Non-pigmented ciliary epithelial cell (primary cell): ENCODE results near the gene TCF12.
A peak's percentile ranks its signal among the peaks of the same experiment; 100 is the strongest.

ENCODE experiments used
- DNase-seq: peaks from one replicate; pipeline ENCODE4 v3.0.0-alpha.2; 2010; ENCODE audit warnings: low read depth

The TCF12 gene

GRCh38 chr15:57297630-57298029, 379.2 kb downstream of the TCF12 start:
- no peak for DNase-seq

- peak; percentile 8 for DNase-seq
Measured at GRCh38 chr15:57298204-57298603, 379.8 kb downstream of the TCF12 start.

- DNase-seq, result no peak
Measured at GRCh38 chr15:57298843-57299550, 380.6 kb downstream of the TCF12 start.

DNA sequence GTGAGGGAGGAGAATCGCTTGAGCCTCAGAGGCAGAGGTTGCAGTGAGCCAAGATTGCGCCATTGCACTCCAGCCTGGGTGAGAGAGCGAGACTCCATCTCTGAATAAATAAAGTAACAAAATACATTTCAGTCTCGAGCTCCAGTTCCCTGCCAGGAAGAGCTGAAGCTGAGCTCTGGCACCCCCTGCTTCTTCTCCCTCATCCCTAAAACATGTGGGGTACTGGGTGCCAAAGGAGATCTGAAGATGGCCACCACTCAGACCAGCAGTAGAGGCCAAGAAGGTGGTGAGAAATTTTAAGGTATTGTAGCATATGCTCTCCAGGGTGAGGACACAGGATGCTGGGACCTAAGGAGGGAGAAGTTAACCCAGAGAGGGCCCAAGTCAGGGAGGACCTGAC, 382.9 kb downstream of the TCF12 start:
- no peak for DNase-seq

- DNase-seq, result no peak
Measured at GRCh38 chr15:57302640-57303257, 384.3 kb downstream of the TCF12 start.

- DNase-seq, result no peak
Measured at GRCh38 chr15:57305009-57305408, 386.6 kb downstream of the TCF12 start.

GRCh38 chr15:57306161-57306943, 387.9 kb downstream of the TCF12 start:
- DNase-seq, result no peak

DNA sequence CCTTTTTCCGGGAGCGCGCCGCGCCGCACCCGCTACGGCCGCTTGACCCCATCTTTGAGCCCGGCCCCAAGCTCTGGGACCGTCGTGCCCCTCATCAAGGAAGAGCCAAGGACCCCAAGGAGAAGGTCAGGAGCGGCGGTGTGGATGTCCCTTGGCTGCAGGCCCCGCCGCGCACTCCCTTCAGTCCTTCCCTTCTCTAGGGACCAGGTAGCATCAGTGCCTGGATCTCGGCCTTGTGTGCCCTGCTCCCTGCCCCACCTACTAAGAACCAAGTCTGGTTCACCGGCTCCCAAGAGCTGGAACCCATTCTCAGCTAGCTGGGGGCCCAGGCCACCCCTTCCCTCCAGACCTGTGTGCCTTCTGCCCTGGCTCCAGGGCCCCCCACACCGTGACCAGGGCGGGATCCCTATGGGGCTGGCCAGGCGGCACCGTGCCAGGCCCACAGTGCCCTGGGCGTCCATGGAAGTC, 388.5 kb downstream of the TCF12 start:
- no peak for DNase-seq

DNA sequence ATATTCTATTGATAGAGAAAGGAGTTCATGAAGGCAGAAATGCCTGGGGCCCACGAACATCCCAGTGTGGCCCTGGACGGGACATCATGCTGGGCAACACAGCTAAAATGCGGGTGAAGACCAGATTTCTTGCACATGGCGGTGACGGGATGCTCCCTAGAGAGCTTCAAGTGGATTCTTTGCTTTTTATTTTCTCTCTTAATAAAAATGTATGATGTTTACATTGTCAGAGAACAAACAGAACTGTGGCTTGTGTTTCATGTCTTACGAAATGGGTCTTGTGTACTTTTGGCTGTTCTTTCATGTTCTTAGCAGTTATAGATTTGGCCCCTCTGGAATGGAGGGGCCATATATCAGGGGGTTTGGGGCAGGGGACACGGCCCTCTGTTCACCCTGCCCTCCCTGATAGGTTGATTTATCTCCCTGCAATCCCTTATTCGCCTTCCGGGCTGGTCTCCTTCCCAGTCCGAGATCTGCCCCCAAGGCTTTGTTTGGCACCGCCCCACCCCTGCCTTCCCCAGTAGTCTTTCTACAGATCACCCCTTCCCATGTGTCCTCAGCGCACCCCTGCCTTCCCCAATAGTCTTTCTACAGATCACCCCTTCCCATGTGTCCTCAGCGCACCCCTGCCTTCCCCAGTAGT, 389.2 kb downstream of the TCF12 start:
- DNase-seq, result no peak

DNA sequence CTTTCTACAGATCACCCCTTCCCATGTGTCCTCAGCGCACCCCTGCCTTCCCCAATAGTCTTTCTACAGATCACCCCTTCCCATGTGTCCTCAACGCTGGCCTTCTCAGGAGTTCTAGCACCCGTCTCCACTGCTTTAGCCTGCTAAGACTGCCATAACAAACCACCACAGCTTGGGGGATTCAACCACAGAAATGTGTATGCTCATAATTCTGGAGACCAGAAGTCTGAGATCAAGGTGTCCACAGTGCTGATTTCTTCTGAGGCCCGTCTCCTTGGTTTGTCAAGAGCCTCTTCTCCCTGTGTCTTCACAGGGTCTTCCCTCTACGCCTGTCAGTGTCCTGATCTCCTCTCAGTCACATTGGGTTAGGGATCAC, 389.7 kb downstream of the TCF12 start:
- no peak for DNase-seq

DNA sequence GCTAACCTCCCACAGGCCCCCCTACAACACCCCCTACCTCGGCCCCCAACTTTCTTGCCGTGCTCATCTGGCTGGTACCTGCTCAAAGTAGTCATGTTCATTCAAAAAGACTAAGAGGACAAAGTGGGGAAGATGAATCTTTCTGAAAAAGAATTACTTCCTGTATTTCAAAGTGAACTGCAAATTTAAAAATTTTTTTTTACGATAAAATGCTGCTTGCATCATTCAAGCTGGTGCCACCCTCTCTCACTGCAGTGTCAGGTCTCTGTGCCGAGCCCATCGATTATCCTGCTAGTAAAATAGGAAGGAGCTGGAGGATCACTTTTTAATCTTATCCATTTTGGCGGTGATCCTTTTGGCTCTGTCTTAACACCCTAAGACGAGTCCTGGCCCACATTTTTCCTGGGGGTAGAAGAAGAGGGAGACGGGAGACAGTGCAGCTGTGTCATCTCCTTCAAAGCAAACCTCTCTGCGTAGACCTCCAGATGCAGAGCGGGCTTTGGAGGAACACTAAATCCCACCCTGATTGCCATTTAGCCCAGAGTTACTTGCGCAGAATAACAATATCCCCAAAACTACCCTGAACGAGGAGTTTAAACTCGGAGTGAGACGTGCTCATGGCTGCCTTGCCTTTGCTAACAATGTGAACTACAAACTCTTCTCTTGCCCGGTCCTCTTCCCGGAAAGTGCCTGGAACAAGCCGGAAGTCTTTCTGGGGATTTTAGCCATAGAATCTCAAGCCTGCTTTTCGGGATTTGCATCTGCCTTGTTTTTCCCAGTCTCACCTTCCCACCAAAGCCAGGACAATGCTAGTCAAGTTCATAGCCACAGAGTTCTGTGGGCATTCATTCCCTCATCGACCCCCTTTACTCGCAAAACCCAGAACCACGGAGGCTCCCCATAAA, 391.7 kb downstream of the TCF12 start:
- DNase-seq, result no peak

DNA sequence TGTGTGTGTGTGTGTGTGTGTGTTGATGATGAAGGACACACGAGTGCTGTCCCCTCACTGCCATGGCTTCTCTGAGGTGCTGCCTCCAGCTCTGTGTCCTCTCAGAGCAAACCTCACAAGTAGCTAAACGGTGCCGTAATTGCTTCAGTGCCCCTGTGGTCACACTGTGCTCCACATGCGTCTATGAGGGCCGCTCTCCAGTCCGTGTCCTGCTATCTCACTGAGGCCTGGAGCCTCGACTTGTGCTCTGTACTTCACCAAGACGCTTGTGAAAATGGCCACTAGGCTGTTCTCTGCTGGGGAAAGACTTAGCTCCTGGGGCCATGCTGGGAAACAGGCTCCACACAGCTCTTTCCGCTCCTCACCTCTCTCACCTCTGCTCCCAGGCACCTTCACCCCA, 392.4 kb downstream of the TCF12 start:
- DNase-seq, result no peak

- DNase-seq, result no peak
Measured at GRCh38 chr15:57312006-57312317, 393.5 kb downstream of the TCF12 start.

DNA sequence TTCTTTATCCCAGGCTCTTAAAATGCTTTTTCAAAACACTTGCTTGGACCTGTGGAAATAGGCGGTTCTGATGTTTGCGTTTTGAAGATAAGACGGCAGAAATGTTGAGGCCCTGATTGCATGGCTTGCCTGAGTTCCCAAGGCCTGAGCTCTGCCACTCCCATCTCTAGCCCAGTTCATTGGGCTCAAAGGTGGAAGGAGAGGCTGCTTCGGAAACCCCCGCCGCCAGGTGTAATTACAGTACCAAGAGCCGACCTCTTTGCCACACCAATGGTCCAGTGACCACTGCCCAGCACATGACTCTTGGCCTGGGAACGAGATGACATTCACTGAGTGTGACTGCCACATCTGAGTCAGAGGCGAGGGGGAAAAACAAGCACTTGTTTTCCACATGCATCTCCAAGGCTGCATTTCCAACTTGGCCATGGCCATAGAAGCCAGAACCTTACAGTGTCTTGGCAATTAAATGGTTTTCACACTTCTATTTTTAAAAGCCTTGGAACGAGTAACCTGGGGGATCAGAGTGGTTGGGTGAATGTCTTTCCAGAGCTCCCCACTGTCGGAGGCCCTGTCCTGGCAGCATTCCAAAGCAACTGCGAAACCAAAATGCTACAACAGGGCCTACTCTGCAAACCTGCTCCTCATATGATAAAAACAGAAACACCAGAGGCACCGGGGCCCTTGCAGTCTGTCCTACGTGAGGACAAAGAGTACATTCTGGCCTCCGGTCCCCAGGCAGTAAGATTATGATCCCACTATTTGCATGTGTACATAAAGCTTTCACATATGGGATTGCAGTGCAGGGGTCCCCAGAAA, 394.1 kb downstream of the TCF12 start:
- no peak for DNase-seq

DNA sequence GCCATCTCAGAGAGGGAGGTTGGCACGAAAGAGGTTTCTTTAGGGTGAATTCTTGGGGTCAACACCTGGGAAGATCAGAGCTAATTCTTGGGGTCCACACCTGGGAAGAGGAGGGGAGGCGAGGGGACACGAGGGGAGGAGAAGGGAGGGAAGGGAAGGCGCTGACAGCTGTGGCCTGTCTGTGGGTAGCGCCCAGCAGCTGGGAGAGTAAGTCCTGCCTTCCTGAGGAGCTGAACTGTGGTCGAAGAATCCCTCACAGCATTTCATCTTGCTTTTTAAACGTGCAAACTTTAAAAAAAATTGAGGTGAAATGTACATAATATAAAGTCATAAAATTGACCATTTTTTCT, 394.7 kb downstream of the TCF12 start:
- DNase-seq, result no peak

- DNase-seq, result no peak
Measured at GRCh38 chr15:57314221-57314620, 395.8 kb downstream of the TCF12 start.

DNA sequence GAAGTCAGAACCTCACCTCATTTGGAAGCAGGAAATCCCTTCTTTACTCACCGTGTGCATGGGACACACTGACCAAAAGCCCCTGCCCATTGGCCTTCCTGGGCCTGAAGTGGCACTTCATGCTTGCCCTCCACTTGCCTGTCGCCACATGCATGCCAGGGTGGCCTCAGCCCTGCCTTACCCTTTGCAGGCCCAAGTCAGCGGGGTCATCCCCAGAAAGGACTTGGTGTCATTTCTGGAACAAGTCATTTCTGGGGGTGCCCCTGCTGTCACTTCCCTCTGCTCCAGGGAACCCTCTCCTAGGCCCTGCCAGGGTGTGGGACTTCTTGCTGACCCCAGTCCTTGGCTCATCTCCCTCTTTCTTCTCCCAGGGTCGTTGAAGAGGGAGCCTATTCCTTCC, 398.0 kb downstream of the TCF12 start:
- no peak for DNase-seq

GRCh38 chr15:57319226-57319918, 400.9 kb downstream of the TCF12 start:
- no peak for DNase-seq

GRCh38 chr15:57319919-57320560, 401.6 kb downstream of the TCF12 start:
- no peak for DNase-seq
